LNCaP clone FGC (cell line): ENCODE results near the gene UBE2F.
A peak's percentile ranks its signal among the peaks of the same experiment; 100 is the strongest.

Experiments used
- DNase-seq: peaks from one replicate; pipeline ENCODE4 v3.0.0-alpha.2; 2011; ENCODE audit warnings: low read depth
- H3K4me3 ChIP-seq: 2 replicates; pipeline ENCODE4 v1.5.1; 2011; ENCODE audit warnings: mild to moderate bottlenecking, low read depth, low read length, control low read depth
- TF ChIP-seq, protein P1 (sequence below): IDR thresholded peaks from 2 replicates; pipeline ENCODE4 v1.5.1; 2012; ENCODE audit warnings: mild to moderate bottlenecking; ENCODE audit not compliant: control insufficient read depth, insufficient read depth; ENCODE audit errors: extremely low read depth

Gene UBE2F

DNA sequence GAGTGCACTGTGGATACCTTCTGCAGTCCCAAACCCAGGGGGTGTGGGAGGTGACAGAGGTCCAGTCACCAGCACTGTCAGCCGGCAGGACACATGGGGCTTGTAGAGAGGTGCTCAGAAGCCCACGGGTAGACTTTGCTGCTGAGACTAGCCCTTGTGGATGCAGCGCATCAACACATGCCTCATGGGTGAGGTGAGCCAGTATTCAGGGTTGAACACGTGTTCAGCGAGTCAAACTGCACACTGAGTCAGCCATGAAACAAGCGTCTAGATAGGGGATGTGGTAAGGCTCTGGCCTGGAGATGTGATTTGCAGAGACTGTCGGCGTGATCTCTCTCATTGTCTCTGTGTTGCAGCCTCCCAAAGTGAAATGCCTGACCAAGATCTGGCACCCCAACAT lies 58.2 kb downstream of the UBE2F start:
- TF ChIP-seq, protein P1, sequence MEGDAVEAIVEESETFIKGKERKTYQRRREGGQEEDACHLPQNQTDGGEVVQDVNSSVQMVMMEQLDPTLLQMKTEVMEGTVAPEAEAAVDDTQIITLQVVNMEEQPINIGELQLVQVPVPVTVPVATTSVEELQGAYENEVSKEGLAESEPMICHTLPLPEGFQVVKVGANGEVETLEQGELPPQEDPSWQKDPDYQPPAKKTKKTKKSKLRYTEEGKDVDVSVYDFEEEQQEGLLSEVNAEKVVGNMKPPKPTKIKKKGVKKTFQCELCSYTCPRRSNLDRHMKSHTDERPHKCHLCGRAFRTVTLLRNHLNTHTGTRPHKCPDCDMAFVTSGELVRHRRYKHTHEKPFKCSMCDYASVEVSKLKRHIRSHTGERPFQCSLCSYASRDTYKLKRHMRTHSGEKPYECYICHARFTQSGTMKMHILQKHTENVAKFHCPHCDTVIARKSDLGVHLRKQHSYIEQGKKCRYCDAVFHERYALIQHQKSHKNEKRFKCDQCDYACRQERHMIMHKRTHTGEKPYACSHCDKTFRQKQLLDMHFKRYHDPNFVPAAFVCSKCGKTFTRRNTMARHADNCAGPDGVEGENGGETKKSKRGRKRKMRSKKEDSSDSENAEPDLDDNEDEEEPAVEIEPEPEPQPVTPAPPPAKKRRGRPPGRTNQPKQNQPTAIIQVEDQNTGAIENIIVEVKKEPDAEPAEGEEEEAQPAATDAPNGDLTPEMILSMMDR, result no peak
- DNase-seq, result no peak
- no peak overlapping the region for H3K4me3 ChIP-seq

DNA sequence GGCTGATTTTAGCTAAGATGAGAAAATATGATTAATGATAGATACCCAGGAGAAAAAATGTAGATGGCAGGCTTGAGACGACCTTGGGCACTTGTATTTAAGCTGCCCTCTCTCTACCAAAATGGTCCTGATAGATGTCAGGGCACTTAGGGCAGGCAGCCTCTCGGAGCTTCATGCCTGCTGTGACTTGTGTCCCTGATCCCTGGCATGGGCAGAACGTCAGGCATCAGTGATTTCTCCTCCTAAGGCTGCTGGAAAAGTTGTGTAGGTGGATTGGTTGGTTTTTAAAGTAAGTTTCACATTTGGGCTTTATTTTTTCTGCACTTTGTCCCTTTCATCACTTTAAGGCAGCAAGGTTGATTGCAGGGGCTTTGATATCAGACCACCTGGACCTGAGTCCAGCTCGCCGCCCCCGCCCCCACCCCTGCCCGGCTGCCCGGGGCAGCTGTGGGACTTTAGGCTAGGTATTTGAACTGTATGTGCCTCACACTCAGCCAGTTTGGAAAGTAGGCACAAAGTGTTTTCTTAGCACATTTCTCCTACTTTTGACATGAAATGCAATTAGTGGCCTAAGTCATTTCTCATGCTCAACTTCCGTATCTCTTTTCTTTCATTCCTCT lies 59.0 kb downstream of the UBE2F start:
- H3K4me3 ChIP-seq, result no peak overlapping the region
- DNase-seq, result no peak
- TF ChIP-seq, protein P1, result no peak

DNA sequence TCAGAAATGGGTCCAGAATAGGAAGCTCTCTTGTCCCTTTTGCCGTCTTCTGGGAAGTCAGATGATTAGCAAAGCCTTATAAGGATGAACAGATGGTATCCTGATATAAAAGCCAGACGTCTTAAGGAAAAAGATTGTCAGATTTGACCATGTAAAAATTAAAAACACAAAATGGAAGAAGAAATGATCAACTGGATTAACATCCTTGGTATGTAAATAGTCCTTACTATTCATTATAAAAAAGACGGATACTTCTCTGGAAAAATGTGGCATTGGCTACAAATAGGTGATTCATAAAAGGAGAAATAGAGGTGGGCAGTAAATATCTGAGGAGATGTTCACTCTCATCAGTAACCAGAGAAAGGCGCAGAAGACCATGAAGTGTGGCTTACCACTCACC lies 60.2 kb downstream of the UBE2F start:
- no peak for DNase-seq
- TF ChIP-seq, protein P1, result no peak
- no peak overlapping the region for H3K4me3 ChIP-seq

DNA sequence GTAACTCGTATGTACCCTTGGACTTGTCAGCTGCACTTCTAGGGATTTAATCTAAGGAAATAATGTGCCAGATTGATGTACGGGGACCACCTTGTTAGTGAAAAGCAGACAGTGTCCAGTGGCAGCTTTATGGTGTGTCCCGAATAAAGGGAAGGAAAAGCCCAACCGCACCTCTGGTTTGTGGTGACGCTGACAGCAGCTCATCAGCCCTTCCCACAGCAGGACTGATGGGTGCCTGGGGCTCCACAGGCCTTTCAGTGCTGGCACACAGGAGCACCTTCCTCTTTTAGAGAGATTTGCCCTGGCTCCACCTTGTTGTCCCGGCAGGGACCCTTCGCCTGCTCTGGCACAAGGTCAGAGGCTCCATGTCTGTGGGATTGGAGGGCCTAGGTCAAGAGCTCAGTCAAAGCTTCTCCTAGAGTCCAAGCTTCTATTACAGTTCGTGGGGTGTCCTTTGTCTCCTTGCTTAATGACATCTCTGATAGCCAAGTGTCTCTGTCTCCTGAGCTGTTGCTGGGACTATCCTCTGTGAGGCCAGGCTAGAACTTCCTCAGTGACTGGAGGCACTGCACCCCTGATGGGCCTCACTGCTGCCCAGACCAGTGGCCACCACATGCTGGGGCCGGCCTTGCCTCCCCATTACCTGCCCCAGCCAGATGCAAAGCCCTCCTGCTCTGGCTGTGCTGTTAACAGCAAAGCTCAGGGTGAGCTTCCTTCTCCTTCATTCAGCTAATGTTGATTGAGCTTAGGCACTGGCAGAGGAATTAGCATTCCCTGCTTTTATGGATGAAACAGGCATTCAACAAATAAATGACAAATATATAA lies 61.0 kb downstream of the UBE2F start:
- TF ChIP-seq, protein P1, result no peak
- no peak overlapping the region for H3K4me3 ChIP-seq
- no peak for DNase-seq

DNA sequence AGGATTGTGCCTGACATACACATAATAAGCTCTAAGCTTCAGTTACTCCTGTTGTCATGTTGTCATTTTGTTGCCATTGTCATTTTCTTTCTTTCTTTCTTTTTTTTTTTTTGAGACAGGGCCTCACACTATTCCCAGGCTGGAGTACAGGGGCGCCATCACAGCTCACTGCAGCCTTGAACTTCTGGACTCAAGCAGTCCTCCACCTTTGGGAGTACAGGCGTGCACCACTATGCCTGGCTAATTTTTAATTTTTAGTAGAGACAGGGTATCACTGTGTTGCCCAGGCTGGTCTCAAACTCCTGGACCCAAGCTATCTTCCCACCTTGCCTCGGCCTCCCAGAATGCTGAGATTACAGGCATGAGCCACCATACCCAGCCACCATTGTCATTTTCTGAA lies 63.0 kb downstream of the UBE2F start:
- TF ChIP-seq, protein P1, result no peak
- DNase-seq, result no peak
- no peak overlapping the region for H3K4me3 ChIP-seq

DNA sequence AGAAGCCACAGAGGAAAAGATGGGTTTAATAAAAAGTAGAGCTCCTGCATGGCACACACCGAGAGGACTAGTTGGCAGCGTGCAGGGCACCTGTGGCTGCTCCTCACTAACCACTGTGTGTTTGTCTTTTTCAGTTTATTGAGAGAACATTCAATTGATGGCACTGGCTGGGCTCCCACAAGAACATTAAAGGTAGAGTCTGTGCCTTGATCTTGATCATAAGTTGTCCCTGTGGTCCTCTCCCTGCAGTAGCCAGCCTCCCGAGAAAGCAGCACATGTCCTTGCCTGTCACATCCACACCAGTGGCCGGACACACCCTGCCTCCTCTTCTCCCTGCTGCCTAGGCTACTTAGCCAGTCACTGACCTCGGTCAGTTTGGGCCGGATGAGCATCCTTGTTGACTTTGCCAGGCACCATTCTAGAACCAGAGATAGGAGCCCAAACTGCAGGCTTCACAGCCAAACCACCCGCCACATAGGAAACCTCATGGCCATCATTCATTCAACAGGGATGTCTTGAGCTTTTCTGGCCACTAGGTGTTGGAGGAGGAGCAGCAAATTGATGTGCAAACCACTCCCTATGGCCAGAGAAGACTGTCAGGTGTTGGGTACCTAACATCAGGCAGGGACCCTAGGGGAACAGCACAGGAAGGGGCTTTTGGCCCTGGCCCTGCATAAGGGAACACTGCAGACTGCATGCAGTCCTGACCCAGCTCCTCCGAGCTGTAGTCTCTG lies 63.8 kb downstream of the UBE2F start:
- DNase-seq, result peak; percentile 64
- no peak overlapping the region for H3K4me3 ChIP-seq
- TF ChIP-seq, protein P1, result no peak
